ENCODE measurements around the gene ADRA2C. TPM values are rescaled to one million over a fixed set of nuclear protein-coding genes. Genes with fewer than 3 reads are reported as not detected.

ADRA2C gene
- polyA plus RNA-seq, 1 of the 3 experiments (the other 2 are of a cell fraction), result 0.15 TPM

- no peak overlapping the region for H3K4me2 ChIP-seq
- no peak overlapping the region for H3K9ac ChIP-seq
- ChIA-PET POLR2A (no interaction called here), CTCF (interaction anchor here (2.3 kb wide), 1 partner anchor 13 kb away, joined by 5 read pairs; no protein-coding TSS in a partner anchor)
- DNase-seq, result no peak
- no peaks in the 10 kb centered on the region for H3F3A ChIP-seq (replicated peaks; ENCODE audit: insufficient read depth)
- H3K4me1 ChIP-seq (ENCODE audit: control insufficient read depth in 1 of 2, insufficient read depth in 2 of 2, low read depth in 1 of 2, low read length in 1 of 2), result peaks cover 0 to 13% of the 10 kb centered on the region in 2 experiments; a peak in 1 of 4 replicates
- no peaks in the 10 kb centered on the region for H3K36me3 ChIP-seq (replicated peaks in 1 of 2; ENCODE audit: control insufficient read depth in 1 of 2, insufficient read depth in 2 of 2, low read length in 1 of 2)
- H3K27me3 ChIP-seq (ENCODE audit: insufficient read depth), result no peaks in the 10 kb centered on the region
- no peaks in the 10 kb centered on the region for H3K79me2 ChIP-seq (ENCODE audit: insufficient read depth)
- TF ChIP-seq CTCF (IDR thresholded peaks at IDR 0.05) (no peak), TCF12 (IDR thresholded peaks at IDR 0.05) (no peak), POLR2AphosphoS5 (IDR thresholded peaks at IDR 0.05; ENCODE audit: low read depth, low read length) (no peak), RFX5 (IDR thresholded peaks at IDR 0.05; ENCODE audit: low read length) (no peak), ZBTB33 (IDR thresholded peaks at IDR 0.05; ENCODE audit: borderline replicate concordance, low read depth) (no peak), NFIC (IDR thresholded peaks at IDR 0.05; ENCODE audit: borderline replicate concordance) (no peak), TEAD4 (IDR thresholded peaks at IDR 0.05; ENCODE audit: borderline replicate concordance, insufficient read depth) (no peak), GABPA (IDR thresholded peaks at IDR 0.05; ENCODE audit: low read depth) (no peak), MEF2A (IDR thresholded peaks at IDR 0.05; ENCODE audit: borderline replicate concordance, low read depth) (no peak), GATA2 (CRISPR knock-in tag; IDR thresholded peaks at IDR 0.05) (no peak), ELF1 (IDR thresholded peaks at IDR 0.05) (no peak), EZH2phosphoT487 (IDR thresholded peaks at IDR 0.05; ENCODE audit: borderline replicate concordance, low read depth) (no peak), FOXM1 (IDR thresholded peaks at IDR 0.05; ENCODE audit: low read depth) (no peak), RXRA (IDR thresholded peaks at IDR 0.05; ENCODE audit: borderline replicate concordance, low read depth) (no peak)
- WGBS (ENCODE audit: low lambda C conversion rate), result 60% methylated on average over 8 of the region's 8 CpGs
- no peak overlapping the region for H3K27ac ChIP-seq (ENCODE audit: low read depth in 2 of 2, low read length in 1 of 2)
- H3K9me3 ChIP-seq, result no peaks in the 10 kb centered on the region
- H2AFZ ChIP-seq (ENCODE audit: low read depth), result no peak overlapping the region
- no peaks in the 10 kb centered on the region for H3K9me2 ChIP-seq
- H3K4me3 ChIP-seq (ENCODE audit: low read depth in 2 of 2, low read length in 1 of 2), result no peak overlapping the region
- no peaks in the 10 kb centered on the region for H4K20me1 ChIP-seq (ENCODE audit: insufficient read depth)
Observed at GRCh38 chr4:3762264-3762663, 3.9 kb upstream of the ADRA2C start.

- DNase-seq, result no peak
- no peak overlapping the region for H3K4me2 ChIP-seq
- no peaks in the 10 kb centered on the region for H4K20me1 ChIP-seq (ENCODE audit: insufficient read depth)
- H3K36me3 ChIP-seq (replicated peaks in 1 of 2; ENCODE audit: control insufficient read depth in 1 of 2, insufficient read depth in 2 of 2, low read length in 1 of 2), result no peaks in the 10 kb centered on the region
- 70% methylated on average over 24 of the region's 24 CpGs for WGBS (ENCODE audit: low lambda C conversion rate)
- H3F3A ChIP-seq (replicated peaks; ENCODE audit: insufficient read depth), result no peaks in the 10 kb centered on the region
- H2AFZ ChIP-seq (ENCODE audit: low read depth), result no peak overlapping the region
- H3K4me3 ChIP-seq (ENCODE audit: low read depth in 2 of 2, low read length in 1 of 2), result no peak overlapping the region
- no peak overlapping the region for H3K27ac ChIP-seq (ENCODE audit: low read depth in 2 of 2, low read length in 1 of 2)
- H3K9ac ChIP-seq, result no peak overlapping the region
- peaks cover 0 to 13% of the 10 kb centered on the region in 2 experiments; a peak in 1 of 4 replicates for H3K4me1 ChIP-seq (ENCODE audit: control insufficient read depth in 1 of 2, insufficient read depth in 2 of 2, low read depth in 1 of 2, low read length in 1 of 2)
- POLR2A ChIA-PET, result no interaction called here
- H3K9me3 ChIP-seq, result no peaks in the 10 kb centered on the region
- H3K79me2 ChIP-seq (ENCODE audit: insufficient read depth), result no peaks in the 10 kb centered on the region
- H3K27me3 ChIP-seq (ENCODE audit: insufficient read depth), result no peaks in the 10 kb centered on the region
- CTCF ChIA-PET, result no interaction called here
- no peaks in the 10 kb centered on the region for H3K9me2 ChIP-seq
- no peak for TF ChIP-seq SMC3 (IDR thresholded peaks at IDR 0.05; ENCODE audit: low read depth, low read length)
- TF ChIP-seq REST (IDR thresholded peaks at IDR 0.05; ENCODE audit: low read depth, low read length), result no peak
- no peak for TF ChIP-seq CTCF (IDR thresholded peaks at IDR 0.05)
- TF ChIP-seq CHD2 (IDR thresholded peaks at IDR 0.05; ENCODE audit: low read length, partially characterized antibody), result no peak
- no peak for TF ChIP-seq TEAD4 (IDR thresholded peaks at IDR 0.05; ENCODE audit: borderline replicate concordance, insufficient read depth)
Observed at GRCh38 chr4:3762753-3763549, 3.2 kb upstream of the ADRA2C start.
